ENCODE results near the gene CREBBP. TPM values are rescaled to one million over a fixed set of nuclear protein-coding genes. Genes with fewer than 3 reads are reported as not detected.

CREBBP gene
- polyA plus RNA-seq, 1 of the 3 experiments (the other 2 are of a cell fraction), result 5.7 TPM

DNA sequence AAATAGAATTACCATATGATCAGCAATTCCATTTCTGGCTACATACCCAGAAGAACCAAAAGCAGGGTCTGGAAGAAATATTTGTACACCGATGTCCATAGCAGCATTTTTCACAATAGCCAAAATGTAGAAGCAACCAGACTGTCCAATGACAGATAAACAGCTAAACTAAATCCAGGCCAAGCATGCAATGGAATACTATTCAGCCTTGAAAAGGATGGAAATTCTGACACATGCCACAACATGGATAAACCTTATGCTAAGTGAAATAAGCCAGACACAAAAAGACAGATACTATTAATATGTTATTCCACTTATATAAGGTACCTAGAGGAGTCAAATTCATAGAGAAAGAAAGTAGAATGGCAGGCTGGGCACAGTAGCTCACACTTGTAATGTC lies 25.9 kb upstream of the CREBBP start (continued):
- TF ChIP-seq TEAD4 (IDR thresholded peaks at IDR 0.05; ENCODE audit: borderline replicate concordance, insufficient read depth) (no peak), SIN3A (IDR thresholded peaks at IDR 0.05; ENCODE audit: borderline replicate concordance, low read depth, low read length) (no peak), TAF1 (IDR thresholded peaks at IDR 0.05; ENCODE audit: borderline replicate concordance, low read depth, low read length) (no peak)
- TF ChIP-seq, protein P1, sequence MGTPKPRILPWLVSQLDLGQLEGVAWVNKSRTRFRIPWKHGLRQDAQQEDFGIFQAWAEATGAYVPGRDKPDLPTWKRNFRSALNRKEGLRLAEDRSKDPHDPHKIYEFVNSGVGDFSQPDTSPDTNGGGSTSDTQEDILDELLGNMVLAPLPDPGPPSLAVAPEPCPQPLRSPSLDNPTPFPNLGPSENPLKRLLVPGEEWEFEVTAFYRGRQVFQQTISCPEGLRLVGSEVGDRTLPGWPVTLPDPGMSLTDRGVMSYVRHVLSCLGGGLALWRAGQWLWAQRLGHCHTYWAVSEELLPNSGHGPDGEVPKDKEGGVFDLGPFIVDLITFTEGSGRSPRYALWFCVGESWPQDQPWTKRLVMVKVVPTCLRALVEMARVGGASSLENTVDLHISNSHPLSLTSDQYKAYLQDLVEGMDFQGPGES (IDR thresholded peaks at IDR 0.05; ENCODE audit: low read depth, low read length), result no peak
- TF ChIP-seq, protein P2, sequence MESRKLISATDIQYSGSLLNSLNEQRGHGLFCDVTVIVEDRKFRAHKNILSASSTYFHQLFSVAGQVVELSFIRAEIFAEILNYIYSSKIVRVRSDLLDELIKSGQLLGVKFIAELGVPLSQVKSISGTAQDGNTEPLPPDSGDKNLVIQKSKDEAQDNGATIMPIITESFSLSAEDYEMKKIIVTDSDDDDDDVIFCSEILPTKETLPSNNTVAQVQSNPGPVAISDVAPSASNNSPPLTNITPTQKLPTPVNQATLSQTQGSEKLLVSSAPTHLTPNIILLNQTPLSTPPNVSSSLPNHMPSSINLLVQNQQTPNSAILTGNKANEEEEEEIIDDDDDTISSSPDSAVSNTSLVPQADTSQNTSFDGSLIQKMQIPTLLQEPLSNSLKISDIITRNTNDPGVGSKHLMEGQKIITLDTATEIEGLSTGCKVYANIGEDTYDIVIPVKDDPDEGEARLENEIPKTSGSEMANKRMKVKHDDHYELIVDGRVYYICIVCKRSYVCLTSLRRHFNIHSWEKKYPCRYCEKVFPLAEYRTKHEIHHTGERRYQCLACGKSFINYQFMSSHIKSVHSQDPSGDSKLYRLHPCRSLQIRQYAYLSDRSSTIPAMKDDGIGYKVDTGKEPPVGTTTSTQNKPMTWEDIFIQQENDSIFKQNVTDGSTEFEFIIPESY (IDR thresholded peaks at IDR 0.05; ENCODE audit: borderline replicate concordance, low read depth), result no peak
- TF ChIP-seq, protein P3, sequence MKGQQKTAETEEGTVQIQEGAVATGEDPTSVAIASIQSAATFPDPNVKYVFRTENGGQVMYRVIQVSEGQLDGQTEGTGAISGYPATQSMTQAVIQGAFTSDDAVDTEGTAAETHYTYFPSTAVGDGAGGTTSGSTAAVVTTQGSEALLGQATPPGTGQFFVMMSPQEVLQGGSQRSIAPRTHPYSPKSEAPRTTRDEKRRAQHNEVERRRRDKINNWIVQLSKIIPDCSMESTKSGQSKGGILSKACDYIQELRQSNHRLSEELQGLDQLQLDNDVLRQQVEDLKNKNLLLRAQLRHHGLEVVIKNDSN (IDR thresholded peaks at IDR 0.05; ENCODE audit: borderline replicate concordance, low read depth), result no peak

DNA sequence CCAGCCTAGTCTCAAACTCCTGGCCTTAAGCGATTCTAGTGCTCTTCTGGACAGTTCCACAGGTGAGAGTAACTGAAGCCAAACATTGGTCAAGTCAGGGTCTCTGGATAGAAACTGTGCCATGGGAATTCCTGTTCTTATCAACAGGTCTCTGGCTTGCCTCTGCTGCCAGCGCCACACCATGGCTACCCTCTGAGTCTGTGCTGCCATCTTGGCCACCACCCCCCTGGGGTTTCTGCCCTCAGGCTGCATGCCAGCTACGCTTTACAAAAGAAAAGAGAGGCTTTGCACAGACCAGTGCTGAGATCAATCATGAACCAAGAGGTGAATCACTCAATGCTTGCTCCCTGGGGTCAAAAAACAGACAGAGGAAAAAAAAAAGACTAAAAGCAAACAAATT lies 24.4 kb upstream of the CREBBP start:
- Histone ChIP-seq H3K4me1 (ENCODE audit: control insufficient read depth in 1 of 2, insufficient read depth in 2 of 2, low read depth in 1 of 2, low read length in 1 of 2) (no peaks in the 10 kb centered on the region), H3F3A (replicated peaks; ENCODE audit: insufficient read depth) (no peaks in the 10 kb centered on the region), H3K9me2 (no peaks in the 10 kb centered on the region), H3K36me3 (replicated peaks in 1 of 2; ENCODE audit: control insufficient read depth in 1 of 2, insufficient read depth in 2 of 2, low read length in 1 of 2) (no peaks in the 10 kb centered on the region), H3K4me3 (ENCODE audit: low read depth in 2 of 2, low read length in 1 of 2) (no peak overlapping the region), H2AFZ (ENCODE audit: low read depth) (no peak overlapping the region), H3K27me3 (ENCODE audit: insufficient read depth) (no peaks in the 10 kb centered on the region), H3K9ac (no peak overlapping the region), H3K4me2 (no peak overlapping the region), H3K9me3 (no peaks in the 10 kb centered on the region), H3K27ac (ENCODE audit: low read depth in 2 of 2, low read length in 1 of 2) (no peak overlapping the region), H4K20me1 (ENCODE audit: insufficient read depth) (no peaks in the 10 kb centered on the region), H3K79me2 (ENCODE audit: insufficient read depth) (no peaks in the 10 kb centered on the region)
- ChIA-PET POLR2A (no interaction called here), CTCF (no interaction called here)
- 36% methylated on average over 3 of the region's 3 CpGs for WGBS (ENCODE audit: low lambda C conversion rate)
- no peak for DNase-seq
- TF ChIP-seq NFIC (IDR thresholded peaks at IDR 0.05; ENCODE audit: borderline replicate concordance) (no peak), RCOR1 (IDR thresholded peaks at IDR 0.05; ENCODE audit: low read length) (no peak), RAD21 (IDR thresholded peaks at IDR 0.05; ENCODE audit: low read length) (no peak), TCF12 (IDR thresholded peaks at IDR 0.05) (no peak), NRF1 (IDR thresholded peaks at IDR 0.05; ENCODE audit: low read depth, low read length) (no peak), CHD2 (IDR thresholded peaks at IDR 0.05; ENCODE audit: low read length, partially characterized antibody) (no peak), MEF2A (IDR thresholded peaks at IDR 0.05; ENCODE audit: borderline replicate concordance, low read depth) (no peak), SIN3A (IDR thresholded peaks at IDR 0.05; ENCODE audit: borderline replicate concordance, low read depth, low read length) (no peak)
- TF ChIP-seq, protein P4, sequence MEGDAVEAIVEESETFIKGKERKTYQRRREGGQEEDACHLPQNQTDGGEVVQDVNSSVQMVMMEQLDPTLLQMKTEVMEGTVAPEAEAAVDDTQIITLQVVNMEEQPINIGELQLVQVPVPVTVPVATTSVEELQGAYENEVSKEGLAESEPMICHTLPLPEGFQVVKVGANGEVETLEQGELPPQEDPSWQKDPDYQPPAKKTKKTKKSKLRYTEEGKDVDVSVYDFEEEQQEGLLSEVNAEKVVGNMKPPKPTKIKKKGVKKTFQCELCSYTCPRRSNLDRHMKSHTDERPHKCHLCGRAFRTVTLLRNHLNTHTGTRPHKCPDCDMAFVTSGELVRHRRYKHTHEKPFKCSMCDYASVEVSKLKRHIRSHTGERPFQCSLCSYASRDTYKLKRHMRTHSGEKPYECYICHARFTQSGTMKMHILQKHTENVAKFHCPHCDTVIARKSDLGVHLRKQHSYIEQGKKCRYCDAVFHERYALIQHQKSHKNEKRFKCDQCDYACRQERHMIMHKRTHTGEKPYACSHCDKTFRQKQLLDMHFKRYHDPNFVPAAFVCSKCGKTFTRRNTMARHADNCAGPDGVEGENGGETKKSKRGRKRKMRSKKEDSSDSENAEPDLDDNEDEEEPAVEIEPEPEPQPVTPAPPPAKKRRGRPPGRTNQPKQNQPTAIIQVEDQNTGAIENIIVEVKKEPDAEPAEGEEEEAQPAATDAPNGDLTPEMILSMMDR (IDR thresholded peaks at IDR 0.05), result no peak
- TF ChIP-seq, protein P3 (IDR thresholded peaks at IDR 0.05; ENCODE audit: borderline replicate concordance, low read depth), result no peak
- TF ChIP-seq, protein P5, sequence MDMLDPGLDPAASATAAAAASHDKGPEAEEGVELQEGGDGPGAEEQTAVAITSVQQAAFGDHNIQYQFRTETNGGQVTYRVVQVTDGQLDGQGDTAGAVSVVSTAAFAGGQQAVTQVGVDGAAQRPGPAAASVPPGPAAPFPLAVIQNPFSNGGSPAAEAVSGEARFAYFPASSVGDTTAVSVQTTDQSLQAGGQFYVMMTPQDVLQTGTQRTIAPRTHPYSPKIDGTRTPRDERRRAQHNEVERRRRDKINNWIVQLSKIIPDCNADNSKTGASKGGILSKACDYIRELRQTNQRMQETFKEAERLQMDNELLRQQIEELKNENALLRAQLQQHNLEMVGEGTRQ (IDR thresholded peaks at IDR 0.05; ENCODE audit: borderline replicate concordance, low read depth, low read length), result no peak
- TF ChIP-seq, protein P6, sequence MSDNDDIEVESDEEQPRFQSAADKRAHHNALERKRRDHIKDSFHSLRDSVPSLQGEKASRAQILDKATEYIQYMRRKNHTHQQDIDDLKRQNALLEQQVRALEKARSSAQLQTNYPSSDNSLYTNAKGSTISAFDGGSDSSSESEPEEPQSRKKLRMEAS (IDR thresholded peaks at IDR 0.05; ENCODE audit: low read depth), result no peak
- TF ChIP-seq, protein P7, sequence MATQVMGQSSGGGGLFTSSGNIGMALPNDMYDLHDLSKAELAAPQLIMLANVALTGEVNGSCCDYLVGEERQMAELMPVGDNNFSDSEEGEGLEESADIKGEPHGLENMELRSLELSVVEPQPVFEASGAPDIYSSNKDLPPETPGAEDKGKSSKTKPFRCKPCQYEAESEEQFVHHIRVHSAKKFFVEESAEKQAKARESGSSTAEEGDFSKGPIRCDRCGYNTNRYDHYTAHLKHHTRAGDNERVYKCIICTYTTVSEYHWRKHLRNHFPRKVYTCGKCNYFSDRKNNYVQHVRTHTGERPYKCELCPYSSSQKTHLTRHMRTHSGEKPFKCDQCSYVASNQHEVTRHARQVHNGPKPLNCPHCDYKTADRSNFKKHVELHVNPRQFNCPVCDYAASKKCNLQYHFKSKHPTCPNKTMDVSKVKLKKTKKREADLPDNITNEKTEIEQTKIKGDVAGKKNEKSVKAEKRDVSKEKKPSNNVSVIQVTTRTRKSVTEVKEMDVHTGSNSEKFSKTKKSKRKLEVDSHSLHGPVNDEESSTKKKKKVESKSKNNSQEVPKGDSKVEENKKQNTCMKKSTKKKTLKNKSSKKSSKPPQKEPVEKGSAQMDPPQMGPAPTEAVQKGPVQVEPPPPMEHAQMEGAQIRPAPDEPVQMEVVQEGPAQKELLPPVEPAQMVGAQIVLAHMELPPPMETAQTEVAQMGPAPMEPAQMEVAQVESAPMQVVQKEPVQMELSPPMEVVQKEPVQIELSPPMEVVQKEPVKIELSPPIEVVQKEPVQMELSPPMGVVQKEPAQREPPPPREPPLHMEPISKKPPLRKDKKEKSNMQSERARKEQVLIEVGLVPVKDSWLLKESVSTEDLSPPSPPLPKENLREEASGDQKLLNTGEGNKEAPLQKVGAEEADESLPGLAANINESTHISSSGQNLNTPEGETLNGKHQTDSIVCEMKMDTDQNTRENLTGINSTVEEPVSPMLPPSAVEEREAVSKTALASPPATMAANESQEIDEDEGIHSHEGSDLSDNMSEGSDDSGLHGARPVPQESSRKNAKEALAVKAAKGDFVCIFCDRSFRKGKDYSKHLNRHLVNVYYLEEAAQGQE (IDR thresholded peaks at IDR 0.05; ENCODE audit: low read depth, low read length), result no peak
